Inflammatory macrophage (primary cell): ENCODE measurements around the gene AVP.
A peak's percentile ranks its signal among the peaks of the same experiment; 100 is the strongest.

Source experiments
- DNase-seq, 2 donors: peaks; one replicate each; pipeline ENCODE4 v3.0.0-alpha.2; 2020 to 2022

The AVP gene

DNA sequence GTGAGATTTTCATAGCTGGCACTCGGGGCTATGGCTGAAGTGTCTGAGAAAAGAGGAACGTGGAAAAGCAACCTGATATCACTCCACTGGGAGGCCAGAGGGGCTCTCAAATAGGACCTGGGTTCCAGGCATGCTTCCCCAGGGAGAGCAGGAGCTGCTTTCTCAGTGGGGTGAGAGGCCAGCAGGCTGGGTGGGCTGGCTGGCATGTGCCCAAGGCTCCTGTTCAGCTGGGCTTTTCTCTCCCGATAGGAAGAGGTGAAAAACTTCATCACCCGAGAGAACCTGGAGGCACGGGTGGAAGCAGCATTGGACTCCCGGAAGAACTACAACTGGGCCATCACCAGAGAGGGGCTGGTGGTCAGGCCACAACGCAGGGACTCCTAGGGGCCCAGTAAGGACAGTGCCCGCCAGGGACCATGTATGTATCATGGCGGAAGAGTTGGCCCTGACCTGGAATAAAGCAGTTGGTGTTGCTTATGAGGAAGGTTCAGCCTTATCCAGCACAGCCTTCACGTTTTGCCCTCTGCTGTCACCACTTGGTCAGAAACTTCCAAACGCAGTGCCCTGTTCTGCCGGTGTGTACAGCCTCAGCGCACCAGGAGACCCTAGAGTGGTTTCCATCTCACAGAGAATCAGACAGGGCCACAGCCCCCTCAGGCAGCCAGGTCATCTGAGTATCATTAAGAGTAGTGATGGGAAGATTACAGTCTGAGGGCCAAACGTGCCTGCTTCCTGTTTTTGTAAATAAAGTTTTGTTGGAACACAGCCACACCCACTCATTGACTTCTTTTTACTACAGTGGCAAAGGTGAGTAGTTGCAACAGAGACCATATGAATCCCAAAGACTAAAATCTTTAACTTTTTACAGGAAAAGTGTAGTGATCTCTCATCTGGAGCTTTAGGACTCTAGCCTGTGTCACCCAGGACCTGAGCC lies 36.8 kb downstream of the AVP start:
- DNase-seq: peak; percentile 12 to 20

DNA sequence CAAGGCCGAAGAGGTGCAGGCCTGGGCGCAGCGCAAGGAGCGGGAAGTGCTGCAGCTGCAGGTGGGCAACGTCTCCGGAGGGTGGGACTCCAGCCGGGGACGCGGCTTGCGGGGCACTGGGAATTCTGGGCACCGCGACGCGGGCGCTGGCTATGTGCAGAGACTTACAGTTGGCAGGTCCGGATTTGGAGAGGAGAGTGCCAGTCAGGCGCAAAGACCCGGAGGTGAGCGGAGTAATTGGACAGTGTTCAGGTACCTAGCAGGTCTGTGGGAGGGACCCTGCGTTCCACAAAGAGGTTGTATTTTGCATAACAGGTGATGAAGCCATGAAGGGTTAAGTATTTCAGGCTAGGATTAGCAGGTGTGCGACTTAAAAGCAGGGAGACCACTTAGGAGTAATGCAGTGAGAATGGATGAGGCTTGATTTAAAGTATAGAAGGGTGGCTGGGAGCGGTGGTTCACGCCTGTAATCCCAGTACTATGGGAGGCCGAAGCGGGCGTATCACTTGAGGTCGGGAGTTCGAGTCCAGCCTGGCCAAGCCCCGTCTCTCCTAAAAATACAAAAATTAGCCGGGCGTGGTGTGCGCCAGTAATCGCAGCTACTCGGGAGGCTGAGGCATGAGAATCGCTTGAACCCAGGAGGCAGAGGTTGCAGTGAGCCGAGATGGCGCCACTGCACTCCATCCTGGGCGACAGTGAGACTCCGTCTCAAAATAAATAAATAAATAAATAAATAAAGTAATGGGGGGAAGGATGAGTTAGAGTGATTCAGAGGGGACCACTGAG lies 37.7 kb downstream of the AVP start:
- DNase-seq: no peak

DNA sequence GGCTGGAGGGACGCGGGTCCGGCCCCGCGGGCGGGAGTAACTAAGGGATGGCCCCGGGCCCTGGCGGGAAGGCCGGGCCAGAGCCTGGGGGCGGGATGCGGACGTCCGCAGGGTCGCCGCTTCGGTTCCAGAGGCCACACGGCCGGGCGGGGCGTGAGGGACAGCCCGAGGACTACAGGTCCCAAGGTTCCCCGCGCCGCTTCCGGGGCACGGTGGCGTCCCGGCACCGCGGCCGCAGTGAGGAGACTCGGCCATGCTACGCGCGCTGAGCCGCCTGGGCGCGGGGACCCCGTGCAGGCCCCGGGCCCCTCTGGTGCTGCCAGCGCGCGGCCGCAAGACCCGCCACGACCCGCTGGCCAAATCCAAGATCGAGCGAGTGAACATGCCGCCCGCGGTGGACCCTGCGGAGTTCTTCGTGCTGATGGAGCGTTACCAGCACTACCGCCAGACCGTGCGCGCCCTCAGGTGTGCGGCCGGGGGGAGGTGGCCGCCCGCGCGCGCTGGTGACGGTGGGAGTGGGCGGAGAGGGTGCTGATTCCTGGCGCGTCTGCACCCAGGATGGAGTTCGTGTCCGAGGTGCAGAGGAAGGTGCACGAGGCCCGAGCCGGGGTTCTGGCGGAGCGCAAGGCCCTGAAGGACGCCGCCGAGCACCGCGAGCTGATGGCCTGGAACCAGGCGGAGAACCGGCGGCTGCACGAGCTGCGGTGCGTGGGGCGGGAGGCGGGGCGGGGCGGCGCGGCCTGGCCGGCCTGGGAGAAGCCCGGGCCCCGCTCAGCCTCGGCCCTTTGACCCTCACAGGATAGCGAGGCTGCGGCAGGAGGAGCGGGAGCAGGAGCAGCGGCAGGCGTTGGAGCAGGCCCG lies 38.5 kb downstream of the AVP start, which contains the start of gene MRPS26:
Gene MRPS26 (plus strand): TSS at position 237 of the 861 bp plus-strand sequence. CDS start 17 bp downstream, at position 254.
- DNase-seq: peak; percentile 84 to 91

DNA sequence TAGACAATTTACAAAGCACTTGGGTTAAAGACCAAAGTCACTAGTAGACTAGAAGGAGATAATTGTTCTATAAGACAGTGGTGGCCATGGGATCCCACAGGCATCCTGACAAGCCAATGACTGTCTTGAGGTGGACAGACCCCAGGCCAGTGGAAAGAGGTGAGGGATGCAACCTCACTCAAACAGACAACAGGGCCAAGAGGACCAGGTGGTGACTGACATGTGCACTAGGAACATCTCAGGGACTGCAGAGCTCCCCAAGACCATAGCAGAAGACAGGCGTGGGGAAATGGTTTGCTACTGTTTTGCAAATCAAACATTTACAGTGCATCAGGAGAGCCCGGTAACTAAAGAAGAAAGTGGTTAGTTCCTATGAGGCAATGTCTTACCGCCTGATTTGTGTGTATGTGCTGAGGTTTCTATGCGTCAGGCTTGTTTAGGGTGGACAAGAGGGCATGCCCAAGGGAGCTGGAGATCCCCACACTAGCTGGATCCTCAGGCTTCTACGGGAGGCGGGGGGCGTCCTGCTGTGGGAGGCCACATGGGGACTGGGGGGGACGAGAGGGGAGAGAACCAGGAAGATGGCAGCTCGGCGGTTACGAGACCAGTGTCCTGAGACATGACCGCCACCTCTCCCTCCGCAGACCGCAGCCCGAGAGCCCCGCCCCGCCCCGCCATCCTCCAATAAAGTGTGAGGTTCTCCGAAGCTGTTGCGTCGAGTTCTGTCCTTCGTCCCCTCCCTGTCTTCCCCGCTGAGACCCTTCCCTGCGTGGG lies 39.3 kb downstream of the AVP start:
- peak; percentile 68 to 80 for DNase-seq

DNA sequence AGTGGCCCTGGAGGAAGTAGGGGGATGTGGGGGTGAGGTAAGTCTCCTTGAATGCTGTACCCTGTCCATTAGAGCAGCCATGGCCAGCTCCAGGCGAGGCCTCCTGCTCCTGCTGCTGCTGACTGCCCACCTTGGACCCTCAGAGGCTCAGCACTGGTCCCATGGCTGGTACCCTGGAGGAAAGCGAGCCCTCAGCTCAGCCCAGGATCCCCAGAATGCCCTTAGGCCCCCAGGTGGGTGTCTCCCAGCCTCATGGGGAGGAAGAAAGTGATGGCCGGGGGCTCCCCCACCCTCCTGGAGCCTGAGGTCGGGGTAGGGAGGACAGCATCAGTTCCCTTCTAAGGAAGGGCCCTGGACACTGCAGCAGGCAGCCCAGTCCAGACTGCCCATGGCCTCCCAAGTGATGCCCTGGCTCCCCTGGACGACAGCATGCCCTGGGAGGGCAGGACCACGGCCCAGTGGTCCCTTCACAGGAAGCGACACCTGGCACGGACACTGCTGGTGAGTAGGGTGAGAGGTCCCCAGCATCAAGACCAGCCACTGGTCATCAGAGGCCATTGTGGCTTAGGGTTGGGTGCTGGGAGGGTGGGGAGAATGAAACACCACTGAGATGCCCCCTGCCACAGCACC lies 40.1 kb downstream of the AVP start:
- no peak for DNase-seq

DNA sequence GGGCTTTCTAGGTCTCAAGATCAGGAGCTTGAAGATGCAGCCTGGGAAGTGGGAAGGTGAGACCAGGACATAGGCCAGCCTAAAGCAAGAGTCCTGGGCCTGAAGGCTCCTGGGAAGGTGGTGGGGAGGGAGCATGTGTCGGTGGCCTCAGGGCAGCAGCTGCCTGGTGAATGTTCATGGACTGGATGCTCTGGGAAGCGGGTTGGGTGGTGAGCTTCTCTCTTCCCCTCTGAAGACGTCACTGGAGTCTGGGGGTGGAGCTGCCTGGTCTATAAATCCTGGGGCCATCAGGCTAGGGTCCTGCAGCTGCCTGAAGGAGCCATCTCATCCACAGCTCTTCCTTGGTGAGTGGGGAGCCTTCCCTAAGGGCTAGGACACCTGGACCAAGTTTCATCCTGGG lies 41.2 kb downstream of the AVP start, which contains the start of gene GNRH2:
Gene GNRH2 (plus strand): TSS at position 301 of the 400 bp plus-strand sequence. CDS start 793 bp downstream, outside the sequence.
- DNase-seq: no peak

DNA sequence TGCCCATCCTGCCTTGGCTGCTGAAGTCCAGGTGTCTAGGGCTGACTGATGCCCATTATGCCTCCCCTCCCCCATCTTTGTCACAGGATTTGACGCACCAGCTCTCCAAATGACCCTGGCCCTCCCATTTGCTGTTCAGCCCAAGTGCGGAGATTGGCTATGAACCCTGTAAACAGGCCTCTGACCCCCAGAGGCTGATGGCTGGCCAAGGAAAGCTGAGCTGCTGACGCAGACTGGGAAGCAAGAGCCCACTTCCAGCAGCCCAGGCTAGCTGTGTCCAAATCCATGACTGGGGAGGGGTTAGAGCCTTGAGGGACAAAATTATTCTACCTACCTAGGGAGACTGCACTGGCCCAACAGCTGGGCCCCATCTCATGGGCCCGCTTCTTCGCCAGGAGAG lies 41.9 kb downstream of the AVP start:
- no peak for DNase-seq

DNA sequence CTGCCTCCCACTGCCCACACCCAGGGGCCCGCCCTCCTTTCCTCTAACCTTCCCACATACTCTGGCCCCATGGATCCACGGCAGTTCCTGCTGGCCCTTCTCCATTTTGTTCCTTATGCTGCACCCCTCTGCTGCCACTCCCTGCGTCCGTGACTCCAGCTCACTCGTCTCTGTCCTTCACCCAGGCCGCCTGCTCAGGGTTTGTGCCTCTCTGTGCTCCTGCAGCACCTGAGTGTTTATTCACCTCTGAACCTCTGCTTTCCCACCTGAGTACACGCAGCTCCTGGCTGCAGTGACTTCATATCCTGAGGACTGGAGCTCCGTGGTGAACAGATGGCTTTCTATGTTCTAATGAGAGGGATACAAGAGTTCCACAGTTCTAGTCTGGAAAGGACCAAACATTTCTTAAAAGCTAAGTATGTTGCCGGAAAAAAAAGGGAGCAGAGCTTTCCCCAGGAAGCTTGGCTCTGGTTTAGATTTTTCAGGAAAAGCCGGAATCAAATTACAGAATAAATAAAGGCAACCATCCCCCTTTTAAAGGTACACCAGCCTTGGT lies 42.6 kb downstream of the AVP start:
- DNase-seq: no peak

DNA sequence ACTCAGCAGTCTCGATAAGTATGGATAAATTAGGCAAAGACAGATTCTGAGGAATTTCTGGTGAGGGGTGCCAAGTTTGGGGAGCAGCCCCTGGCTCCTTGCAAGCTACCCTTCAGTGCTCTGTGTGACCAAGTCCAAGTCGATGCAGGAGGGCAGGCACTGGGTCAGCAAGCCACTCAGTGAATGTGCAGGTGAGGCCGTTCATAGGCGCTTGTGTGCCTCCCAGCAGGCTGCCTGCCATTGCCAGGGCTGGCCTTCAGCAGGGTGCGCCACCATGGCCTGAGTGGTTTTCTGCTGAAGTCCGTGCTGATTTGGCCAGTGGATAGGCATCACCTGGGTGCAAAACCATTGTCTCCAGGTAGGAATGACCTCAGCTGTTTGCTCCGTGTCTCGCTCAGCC lies 44.4 kb downstream of the AVP start:
- DNase-seq: no peak

DNA sequence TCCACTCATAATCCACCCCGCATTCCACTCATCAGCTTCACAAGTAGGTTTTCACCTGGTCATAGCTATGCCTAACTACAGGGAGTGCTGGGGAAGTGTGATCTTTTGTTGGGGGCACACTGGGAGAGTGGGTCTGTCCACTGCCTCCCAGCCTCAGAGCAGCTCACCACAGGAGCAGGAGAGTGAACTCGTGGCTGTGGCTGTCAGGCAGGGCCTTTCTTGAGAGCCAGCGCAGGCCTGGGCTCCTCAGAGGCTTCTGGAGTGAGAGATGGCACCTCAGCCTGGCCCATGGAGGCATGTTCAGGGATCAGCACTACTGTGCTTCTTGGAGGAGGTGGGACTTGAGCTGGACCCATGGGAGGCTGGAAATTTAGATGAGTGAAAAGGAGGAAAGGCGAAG lies 45.1 kb downstream of the AVP start:
- no peak for DNase-seq

DNA sequence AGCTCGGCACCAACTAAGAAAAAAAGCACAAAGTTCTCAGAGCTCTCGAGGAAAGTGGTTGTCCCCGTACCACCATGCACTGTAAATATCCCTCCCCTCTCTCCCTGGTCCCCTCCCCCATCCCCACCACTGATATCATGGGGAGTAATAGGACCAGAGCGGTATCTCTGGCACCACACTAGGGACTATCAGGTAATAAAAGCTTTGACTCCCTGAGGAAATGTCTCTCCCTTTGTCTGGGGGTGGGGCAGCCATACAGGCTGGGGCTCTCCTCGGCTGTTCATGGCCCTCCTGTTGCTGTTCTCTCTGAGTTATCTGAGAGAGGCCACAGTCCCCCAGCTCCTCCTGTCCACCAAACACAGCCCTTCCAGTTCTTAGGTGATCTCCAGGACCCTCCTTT lies 46.1 kb downstream of the AVP start:
- DNase-seq: no peak

DNA sequence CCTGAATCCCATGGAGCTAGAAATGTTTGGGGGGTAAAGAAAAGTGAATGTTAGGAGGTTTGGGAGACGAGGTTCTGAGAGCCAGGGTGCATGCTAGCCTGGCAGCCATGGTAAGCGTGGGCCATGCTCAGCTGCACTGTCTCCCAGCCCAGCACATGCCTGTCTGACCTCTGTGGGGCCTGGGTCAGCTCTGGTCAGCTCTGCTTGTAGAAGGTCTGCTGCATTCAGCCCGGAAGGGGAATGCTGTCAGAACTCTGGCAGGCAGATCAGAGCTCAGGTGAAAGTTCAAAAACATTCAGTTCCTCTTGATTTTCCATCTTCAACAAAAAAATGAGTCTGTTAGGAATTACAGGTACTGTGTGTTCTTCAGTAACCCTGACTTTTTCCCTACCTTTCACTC lies 46.9 kb downstream of the AVP start:
- DNase-seq: no peak

DNA sequence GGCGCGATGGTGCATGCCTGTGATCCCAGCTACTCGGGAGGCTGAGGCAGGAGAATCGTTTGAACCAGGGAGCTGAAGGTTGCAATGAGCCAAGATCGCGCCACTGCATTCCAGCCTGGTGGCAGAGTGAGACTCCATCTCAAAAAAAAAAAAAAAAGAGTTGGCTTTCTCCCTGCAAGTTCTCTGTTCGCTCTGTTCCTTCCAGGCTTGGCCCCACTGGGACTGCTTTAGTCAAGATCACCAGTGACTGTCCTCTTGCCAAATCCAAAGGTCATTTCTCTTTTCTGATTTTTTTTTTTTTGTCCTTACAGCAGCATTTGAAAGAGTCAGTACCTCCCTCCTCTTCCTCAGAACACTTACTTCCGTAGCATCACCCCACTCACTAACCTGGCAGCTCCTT lies 51.9 kb downstream of the AVP start:
- DNase-seq: no peak
